HepG2 (cell line): ENCODE measurements around the gene RECQL5.
A peak's percentile ranks its signal among the peaks of the same experiment; 100 is the strongest.

ENCODE experiments used
- AGO1 ChIP-seq: fragments of 200-400 bp; formaldehyde crosslinking; IDR thresholded peaks from 2 replicates; pipeline ENCODE4 v1.6.1; 2017; ENCODE audit warnings: mild to moderate bottlenecking, low read depth, low read length, moderate library complexity; ENCODE audit not compliant: poor library complexity, severe bottlenecking
- ARHGAP35 ChIP-seq: sonication (generic); formaldehyde crosslinking; IDR thresholded peaks from 2 replicates; pipeline ENCODE4 v1.9.0; 2022; ENCODE audit warnings: mild to moderate bottlenecking, inconsistent platforms, moderate library complexity, missing genetic modification reagents, borderline replicate concordance
- BCL3 ChIP-seq: sonication (generic); formaldehyde crosslinking; IDR thresholded peaks from 2 replicates; pipeline ENCODE4 v1.5.1; 2020; ENCODE audit warnings: mild to moderate bottlenecking, missing genetic modification reagents, moderate library complexity
- CAMTA2 ChIP-seq: sonication (generic); formaldehyde crosslinking; IDR thresholded peaks from 2 replicates; pipeline ENCODE4 v1.4.0; 2020; ENCODE audit warnings: mild to moderate bottlenecking, missing genetic modification reagents, borderline replicate concordance
- CEBPB ChIP-seq: IDR thresholded peaks from 2 replicates; pipeline ENCODE4 v1.6.1; 2011; ENCODE audit warnings: low read depth, low read length, improper control_type of control experiment, borderline replicate concordance
- DRAP1 ChIP-seq: IDR thresholded peaks from 2 replicates; pipeline ENCODE4 v1.6.1; 2016; ENCODE audit warnings: missing genetic modification reagents, missing compliant biosample characterization
- EZH2 ChIP-seq: conservative IDR thresholded peaks from 2 replicates; pipeline ENCODE4 v1.6.1; 2012; ENCODE audit warnings: mild to moderate bottlenecking, low read depth, low read length, moderate library complexity
- ZNF30 ChIP-seq: sonication (generic); formaldehyde crosslinking; IDR thresholded peaks from 2 replicates; pipeline ENCODE4 v1.5.0; 2020; ENCODE audit warnings: mild to moderate bottlenecking, missing genetic modification reagents
- ZNF766 ChIP-seq: sonication (generic); formaldehyde crosslinking; IDR thresholded peaks from 2 replicates; pipeline ENCODE4 v1.5.0; 2020; ENCODE audit warnings: missing genetic modification reagents, borderline replicate concordance
- ZSCAN5A ChIP-seq: sonication (generic); formaldehyde crosslinking; IDR thresholded peaks from 2 replicates; pipeline ENCODE4 v1.8.0; 2022; ENCODE audit warnings: mild to moderate bottlenecking, missing genetic modification reagents, borderline replicate concordance

- TF ChIP-seq EZH2: no peak
- TF ChIP-seq CAMTA2: no peak
- TF ChIP-seq BCL3 (CRISPR knock-in tag): no peak
- TF ChIP-seq ZNF30 (CRISPR knock-in tag): no peak
- TF ChIP-seq DRAP1 (CRISPR knock-in tag): peak; percentile 40; the same call in 1 of the 2 replicates
- TF ChIP-seq ARHGAP35 (CRISPR knock-in tag): no peak
- TF ChIP-seq AGO1: no peak
- TF ChIP-seq CEBPB: no peak
- no peak for TF ChIP-seq ZNF766 (CRISPR knock-in tag)
- TF ChIP-seq ZSCAN5A (CRISPR knock-in tag): no peak
Measured at GRCh38 chr17:75697651-75698291, 30.8 kb upstream of the RECQL5 start.
